Left ventricle myocardium inferior (tissue), 1 donor: ENCODE results near the gene SLC25A46. TPM values are rescaled to one million over a fixed set of nuclear protein-coding genes. Genes with fewer than 3 reads are reported as not detected.

Experiments
- DNase-seq: peaks from one replicate; pipeline ENCODE4 v3.0.0-alpha.2; 2020
- H3K27ac ChIP-seq: fragments of 200-600 bp; replicated peaks from 2 replicates; pipeline ENCODE4 v1.8.0; 2021
- H3K27me3 ChIP-seq: fragments of 200-600 bp; 2 replicates; pipeline ENCODE4 v1.8.0; 2021; ENCODE audit warnings: low read depth
- H3K36me3 ChIP-seq: fragments of 200-600 bp; 2 replicates; pipeline ENCODE4 v1.8.0; 2021
- H3K4me1 ChIP-seq: fragments of 200-600 bp; 2 replicates; pipeline ENCODE4 v1.8.0; 2021
- H3K4me3 ChIP-seq: fragments of 200-600 bp; 2 replicates; pipeline ENCODE4 v1.8.0; 2021; ENCODE audit warnings: mild to moderate bottlenecking, moderate library complexity
- H3K9me3 ChIP-seq: fragments of 200-600 bp; replicated peaks from 2 replicates; pipeline ENCODE4 v1.8.0; 2021
- CTCF ChIP-seq: fragments of 200-600 bp; IDR thresholded peaks from 2 replicates; pipeline ENCODE4 v1.8.0; 2021; ENCODE audit warnings: antibody characterized with exemption, mild to moderate bottlenecking, borderline replicate concordance
- intact Hi-C: fragments of 100-400 bp; cut with micrococcal nuclease; formaldehyde crosslinking; loops from one replicate; pipeline ENCODE4 v1.11.0; 2022
- total RNA-seq: library from RNA; stranded (reverse); fragmentation: NEBNext Ultra II Directional; extraction: Animal tissue kit (Norgen Biotek cat#: 25700); gene quantifications from one replicate; pipeline ENCODE4 v1.2.1, GENCODE V29; 2021
- donor health status: DM: no; HTN: yes; CAD: no; lungs with severe emphysema.

SLC25A46 gene
- total RNA-seq, 1 donor from 2014 or later = 67.9 TPM

GRCh38 chr5:110705349-110705748, 33.5 kb upstream of the SLC25A46 start:
- intact Hi-C loops = no loop called here
- H3K27me3 ChIP-seq = no peaks in the 10 kb centered on the region
- TF ChIP-seq CTCF = no peak
- no peak overlapping the region for H3K4me3 ChIP-seq
- no peak for DNase-seq
- no peaks in the 10 kb centered on the region for H3K9me3 ChIP-seq
- no peak overlapping the region for H3K27ac ChIP-seq
- H3K36me3 ChIP-seq = no peaks in the 10 kb centered on the region
- no peaks in the 10 kb centered on the region for H3K4me1 ChIP-seq

DNA sequence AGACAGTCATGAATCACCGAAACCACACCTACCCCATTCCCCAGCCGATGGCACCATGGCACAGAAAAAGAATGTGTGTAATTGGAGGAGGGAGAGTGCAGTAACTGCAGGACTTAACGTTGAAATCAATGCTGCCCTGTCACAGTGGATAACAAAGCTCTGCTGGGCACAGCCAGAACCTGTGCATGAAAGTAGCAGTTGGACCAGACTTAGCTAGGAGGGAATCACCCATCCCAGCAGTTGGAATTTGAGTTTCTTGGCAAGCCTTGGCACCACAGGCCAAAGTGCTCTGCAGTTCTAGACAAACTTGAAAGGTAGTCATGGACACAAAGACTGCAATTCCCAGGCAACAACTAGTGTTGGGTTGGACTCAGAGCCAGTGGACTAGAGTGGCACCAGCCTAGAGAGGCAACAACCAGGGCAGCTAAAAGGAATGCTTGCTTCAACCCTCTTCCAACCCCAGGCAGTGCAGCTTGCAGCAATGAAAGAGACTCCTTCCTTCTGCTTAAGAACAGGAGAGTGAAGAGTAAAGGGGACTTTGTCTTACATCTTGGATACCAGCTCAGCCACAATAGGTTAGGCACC, 31.5 kb upstream of the SLC25A46 start:
- no peaks in the 10 kb centered on the region for H3K9me3 ChIP-seq
- DNase-seq = no peak
- no peak overlapping the region for H3K27ac ChIP-seq
- H3K4me1 ChIP-seq = no peaks in the 10 kb centered on the region
- H3K27me3 ChIP-seq = no peaks in the 10 kb centered on the region
- no peaks in the 10 kb centered on the region for H3K36me3 ChIP-seq
- TF ChIP-seq CTCF = no peak
- H3K4me3 ChIP-seq = no peak overlapping the region
- intact Hi-C loops = no loop called here

- Histone ChIP-seq H3K27ac (no peak overlapping the region), H3K4me3 (no peak overlapping the region), H3K9me3 (no peaks in the 10 kb centered on the region), H3K27me3 (no peaks in the 10 kb centered on the region), H3K4me1 (peaks cover 3% of the 10 kb centered on the region), H3K36me3 (no peaks in the 10 kb centered on the region)
- no peak for DNase-seq
- intact Hi-C loops = no loop called here
- TF ChIP-seq CTCF = no peak
These were observed 22.3 kb upstream of the SLC25A46 start for GRCh38 chr5:110716247-110717245.

DNA sequence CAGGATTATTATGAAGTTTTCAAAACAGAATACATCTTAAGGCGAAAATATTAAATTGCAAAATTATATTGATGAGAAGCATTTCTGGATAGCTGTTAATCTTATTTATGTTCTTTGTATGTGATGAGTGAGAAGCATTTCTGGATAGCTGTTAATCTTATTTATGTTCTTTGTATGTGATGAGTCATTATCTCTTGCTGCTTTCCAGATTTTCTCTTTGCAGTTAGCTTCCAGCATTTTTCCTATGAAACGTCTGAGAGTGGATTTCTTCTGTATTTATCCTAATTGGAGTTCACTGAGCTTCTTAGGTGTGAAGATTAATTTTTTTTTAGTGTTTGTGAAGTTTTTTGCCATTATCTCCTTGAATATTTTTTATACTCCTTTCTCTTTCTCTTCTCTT, 20.5 kb upstream of the SLC25A46 start:
- DNase-seq = no peak
- Histone ChIP-seq H3K27ac (no peak overlapping the region), H3K4me1 (peaks cover 3% of the 10 kb centered on the region), H3K4me3 (no peak overlapping the region), H3K27me3 (no peaks in the 10 kb centered on the region), H3K9me3 (no peaks in the 10 kb centered on the region), H3K36me3 (no peaks in the 10 kb centered on the region)
- no peak for TF ChIP-seq CTCF
- intact Hi-C loops = no loop called here

DNA sequence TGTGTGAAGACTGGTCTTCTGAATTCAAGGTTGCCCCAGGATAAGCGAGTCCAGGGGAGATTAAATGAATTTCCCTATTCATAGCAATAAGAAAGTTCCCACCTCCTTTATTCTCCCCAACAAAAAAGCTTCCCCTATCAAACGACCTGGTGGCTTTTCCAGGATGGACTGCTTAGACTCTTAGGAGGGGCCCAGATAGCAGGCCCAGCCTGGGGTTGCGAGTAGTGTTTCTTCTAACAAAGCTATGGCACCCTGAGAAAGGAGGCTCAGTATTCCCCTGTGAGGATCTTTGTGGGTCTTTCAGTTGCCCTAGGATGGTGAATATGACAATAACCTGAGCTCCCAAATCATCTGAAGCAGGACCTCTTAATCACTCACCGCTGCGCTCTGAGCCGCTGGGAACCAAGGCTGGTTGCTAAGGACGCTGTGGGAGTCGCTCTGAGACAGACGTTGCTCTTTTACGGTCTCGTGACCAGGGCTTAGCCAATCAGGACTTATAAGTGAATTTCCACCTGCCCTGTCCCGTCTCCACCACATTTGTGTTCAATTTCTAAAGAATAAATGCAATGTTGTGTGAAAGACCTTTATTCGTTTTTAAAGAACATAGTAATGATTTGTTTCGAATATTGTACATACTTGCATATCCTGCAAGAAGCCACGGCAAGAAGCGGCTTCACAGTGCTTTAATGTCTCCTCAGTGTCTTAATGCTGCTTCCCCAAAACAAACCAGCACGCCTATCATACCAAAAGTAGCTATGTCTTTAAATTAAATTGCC, 12.4 kb upstream of the SLC25A46 start, which contains the start of gene TMEM232:
Gene TMEM232 (minus strand): TSS at position 423 of the 776 bp plus-strand sequence. CDS start 59,319 bp downstream, outside the sequence.
- H3K4me1 ChIP-seq = peaks cover 10% of the 10 kb centered on the region
- intact Hi-C loops = no loop called here

More for the DNA sequence above, 12.4 kb upstream of the SLC25A46 start, which contains the start of gene TMEM232:
- H3K4me3 ChIP-seq = peak within 1 kb of the TSS; percentile 62
- H3K36me3 ChIP-seq = no peaks in the 10 kb centered on the region
- no peaks in the 10 kb centered on the region for H3K9me3 ChIP-seq
- TF ChIP-seq CTCF = no peak
- H3K27ac ChIP-seq = peak within 1 kb of the TSS; percentile 36
- no peaks in the 10 kb centered on the region for H3K27me3 ChIP-seq
- DNase-seq = peak; percentile 51
